ENCODE measurements around the gene ZNF324B.
"Not testable (repeated sequence)": the region's sequence is repeated elsewhere in the genome, so short reads cannot be mapped to it uniquely, and the experiment has no call there.

GRCh38 chr19:58448860-58449259 is 2.6 kb upstream of the ZNF324B start:
- not testable (repeated sequence) for TF ChIP-seq CTCF (IDR thresholded peaks at IDR 0.05 in 4 of 5, conservative IDR thresholded peaks at IDR 0.05 in 1 of 5); POLR2A (IDR thresholded peaks at IDR 0.05)

Measured in gastrocnemius medialis (tissue), 4 donors.